ENCODE results near the gene CRCP. TPM values are rescaled to one million over a fixed set of nuclear protein-coding genes. Genes with fewer than 3 reads are reported as not detected.
"Not testable (repeated sequence)": the region's sequence is repeated elsewhere in the genome, so short reads cannot be mapped to it uniquely, and the experiment has no call there.

Gene CRCP
- total RNA-seq (10 to 100 TPM; 39.4 to 48.6 TPM), polyA plus RNA-seq (ENCODE audit: insufficient read depth, low read depth, low replicate concordance) (23.7 TPM)
- long read RNA-seq, donor 1, transcript CRCP-203 (6 exons, 3,009 nt), result major isoform, 17 of 25 reads
- long read RNA-seq, donor 1, partial matches to known transcripts, result 6 of 25 reads
- long read RNA-seq, donor 1, other reads (novel, unspliced or antisense), result 0 of 25 reads
- long read RNA-seq, donor 2, transcript CRCP-203 (6 exons, 3,009 nt), result major isoform, 12 of 21 reads
- long read RNA-seq, donor 2, partial matches to known transcripts, result 6 of 21 reads
- long read RNA-seq, donor 2, other reads (novel, unspliced or antisense), result 0 of 21 reads

DNA sequence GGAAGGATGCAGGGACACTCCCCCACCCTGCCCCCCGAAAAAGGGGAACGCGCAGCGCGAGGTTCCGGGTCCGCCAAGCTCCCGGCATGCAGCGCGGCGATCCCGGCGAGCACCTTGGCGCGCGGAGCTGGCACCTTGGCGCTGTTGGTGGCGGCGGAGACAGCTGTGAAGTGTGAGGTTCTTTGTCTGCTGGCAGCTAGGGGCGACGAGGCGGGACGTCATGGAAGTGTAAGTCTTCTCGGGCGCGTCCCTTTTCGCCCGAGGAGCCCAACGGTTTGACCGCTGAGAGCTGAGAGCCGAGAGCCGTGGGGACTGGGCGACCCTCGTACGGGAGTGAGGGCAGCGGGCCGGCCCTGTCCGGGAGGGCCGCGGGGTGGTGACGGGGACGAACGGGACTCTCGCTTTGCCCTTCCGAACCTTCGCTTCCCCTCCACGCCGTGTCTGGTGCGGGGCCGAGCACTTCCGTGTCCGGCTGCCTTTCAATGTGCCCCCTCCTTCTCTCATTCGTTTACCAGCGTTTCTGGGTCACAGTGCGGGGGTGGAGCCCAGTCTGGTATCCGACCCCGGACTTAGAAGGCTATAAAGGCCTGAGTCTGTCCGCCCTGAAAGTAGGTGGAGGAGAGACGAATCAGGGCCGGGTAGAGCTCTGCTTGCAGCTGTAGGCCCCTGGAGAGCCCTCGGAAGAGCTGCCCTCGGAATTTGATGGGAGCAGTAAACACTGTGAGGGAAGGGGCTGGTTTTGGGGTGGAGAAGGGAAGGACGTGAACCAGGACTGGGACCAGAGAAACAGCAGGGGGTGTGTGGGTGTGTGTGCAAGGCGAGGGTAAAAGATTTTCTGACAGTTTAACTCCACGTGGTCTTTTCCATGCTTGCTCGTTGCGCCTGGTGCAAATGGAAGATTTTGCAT lies at the start of gene CRCP:
TSS of gene CRCP (plus strand) at position 105 of the 907 bp plus-strand sequence. CDS start at position 221, 116 bp downstream.
- TF ChIP-seq, protein P1, sequence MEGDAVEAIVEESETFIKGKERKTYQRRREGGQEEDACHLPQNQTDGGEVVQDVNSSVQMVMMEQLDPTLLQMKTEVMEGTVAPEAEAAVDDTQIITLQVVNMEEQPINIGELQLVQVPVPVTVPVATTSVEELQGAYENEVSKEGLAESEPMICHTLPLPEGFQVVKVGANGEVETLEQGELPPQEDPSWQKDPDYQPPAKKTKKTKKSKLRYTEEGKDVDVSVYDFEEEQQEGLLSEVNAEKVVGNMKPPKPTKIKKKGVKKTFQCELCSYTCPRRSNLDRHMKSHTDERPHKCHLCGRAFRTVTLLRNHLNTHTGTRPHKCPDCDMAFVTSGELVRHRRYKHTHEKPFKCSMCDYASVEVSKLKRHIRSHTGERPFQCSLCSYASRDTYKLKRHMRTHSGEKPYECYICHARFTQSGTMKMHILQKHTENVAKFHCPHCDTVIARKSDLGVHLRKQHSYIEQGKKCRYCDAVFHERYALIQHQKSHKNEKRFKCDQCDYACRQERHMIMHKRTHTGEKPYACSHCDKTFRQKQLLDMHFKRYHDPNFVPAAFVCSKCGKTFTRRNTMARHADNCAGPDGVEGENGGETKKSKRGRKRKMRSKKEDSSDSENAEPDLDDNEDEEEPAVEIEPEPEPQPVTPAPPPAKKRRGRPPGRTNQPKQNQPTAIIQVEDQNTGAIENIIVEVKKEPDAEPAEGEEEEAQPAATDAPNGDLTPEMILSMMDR (IDR thresholded peaks at IDR 0.05), result no peak
- TF ChIP-seq POLR2A (IDR thresholded peaks at IDR 0.05), result no peak
- Histone ChIP-seq H3K4me3 (peak within 1 kb of the TSS; percentile 84 to 90), H3K27me3 (no peaks in the 10 kb centered on the region), H3K36me3 (ENCODE audit: low read depth, missing control alignments) (no peaks in the 10 kb centered on the region), H3K27ac (peak within 1 kb of the TSS; percentile 88 to 94), H3K4me1 (peaks cover 23% of the 10 kb centered on the region), H3K9me3 (no peaks in the 10 kb centered on the region)
- 0% methylated on average over 50 to 67 of the region's 67 CpGs for WGBS, 2 donors
- DNase-seq, result peak; percentile 91
- intact Hi-C loops (cut with DNase I; ENCODE audit: low total_unique reads), result no loop called here

GRCh38 chr7:66069732-66070131 lies 44.9 kb upstream of the CRCP start:
- 90 to 92% methylated on average over 4 of the region's 4 CpGs for WGBS, 2 donors
- H3K36me3 ChIP-seq (ENCODE audit: low read depth, missing control alignments), result no peaks in the 10 kb centered on the region
- no peak for TF ChIP-seq POLR2A (IDR thresholded peaks at IDR 0.05)
- TF ChIP-seq, protein P1 (IDR thresholded peaks at IDR 0.05), result no peak
- intact Hi-C loops (cut with DNase I; ENCODE audit: low total_unique reads), result no loop called here
- H3K27ac ChIP-seq, result no peak overlapping the region
- DNase-seq, result no peak
- no peak overlapping the region for H3K4me3 ChIP-seq
- no peaks in the 10 kb centered on the region for H3K9me3 ChIP-seq
- H3K27me3 ChIP-seq, result no peaks in the 10 kb centered on the region
- no peaks in the 10 kb centered on the region for H3K4me1 ChIP-seq

- intact Hi-C loops (cut with DNase I; ENCODE audit: low total_unique reads), result no loop called here
- 65 to 81% methylated on average over 1 of the region's 1 CpG for WGBS, 2 donors
- H3K9me3 ChIP-seq, result no peaks in the 10 kb centered on the region
- no peaks in the 10 kb centered on the region for H3K4me1 ChIP-seq
- no peak overlapping the region for H3K27ac ChIP-seq
- no peak overlapping the region for H3K4me3 ChIP-seq
- H3K36me3 ChIP-seq (ENCODE audit: low read depth, missing control alignments), result no peaks in the 10 kb centered on the region
- no peak for DNase-seq
- no peaks in the 10 kb centered on the region for H3K27me3 ChIP-seq
- TF ChIP-seq POLR2A (IDR thresholded peaks at IDR 0.05), result no peak
Observed at GRCh38 chr7:66070222-66070621, 44.4 kb upstream of the CRCP start.

- H3K9me3 ChIP-seq; H3K4me3 ChIP-seq; intact Hi-C loops (cut with DNase I; ENCODE audit: low total_unique reads); H3K27me3 ChIP-seq; DNase-seq; H3K4me1 ChIP-seq; H3K27ac ChIP-seq; H3K36me3 ChIP-seq (ENCODE audit: low read depth, missing control alignments): not testable (repeated sequence)
- 80 to 81% methylated on average over 7 of the region's 7 CpGs for WGBS, 2 donors
Observed at GRCh38 chr7:66072208-66072607, 42.4 kb upstream of the CRCP start.

GRCh38 chr7:66075590-66076461 lies 38.8 kb upstream of the CRCP start, which contains the start of gene ASL:
Gene ASL (plus strand): TSS chr7:66075819. CDS start chr7:66076082, 263 bp downstream.
- Histone ChIP-seq H3K27me3 (no peaks in the 10 kb centered on the region), H3K9me3 (no peaks in the 10 kb centered on the region), H3K27ac (peak within 1 kb of the TSS in 1 of 2 donors; percentile 45), H3K36me3 (ENCODE audit: low read depth, missing control alignments) (no peaks in the 10 kb centered on the region), H3K4me3 (peak within 1 kb of the TSS; percentile 69 to 84), H3K4me1 (peaks cover 10% of the 10 kb centered on the region)
- peak; percentile 94 for DNase-seq
- WGBS, 2 donors, result 1 to 17% methylated on average over 4 to 44 of the region's 67 CpGs
- intact Hi-C loops (cut with DNase I; ENCODE audit: low total_unique reads), result no loop called here
- TF ChIP-seq, protein P1 (IDR thresholded peaks at IDR 0.05), result no peak
- TF ChIP-seq POLR2A (IDR thresholded peaks at IDR 0.05), result peak; percentile 51

Measured in testis (tissue), 5 donors.